Inflammatory macrophage treated with lipopolysaccharide for 4 hours (primary cell): Measurements from ENCODE around the gene SCAND1.
"Not testable (repeated sequence)": the region's sequence is repeated elsewhere in the genome, so short reads cannot be mapped to it uniquely, and the experiment has no call there.

ENCODE experiments used
- DNase-seq: peaks from one replicate; pipeline ENCODE4 v3.0.0-alpha.2; 2020

The SCAND1 gene

GRCh38 chr20:35954200-35954906 is at the start of gene SCAND1:
SCAND1 (minus strand) TSS chr20:35954502; CDS start chr20:35954284, 218 bp downstream.
- peak; percentile 97 for DNase-seq

- DNase-seq, result peak; percentile 96
These were observed 49.7 kb upstream of the SCAND1 start for GRCh38 chr20:36004045-36004444.

GRCh38 chr20:36002855-36003254 is 48.6 kb upstream of the SCAND1 start:
- DNase-seq, result no peak

GRCh38 chr20:36001331-36001730 is 47.0 kb upstream of the SCAND1 start:
- DNase-seq, result not testable (repeated sequence)

- not testable (repeated sequence) for DNase-seq
These were observed 42.2 kb upstream of the SCAND1 start for GRCh38 chr20:35996492-35996891.

- DNase-seq, result peak; percentile 73
These were observed 40.7 kb upstream of the SCAND1 start for GRCh38 chr20:35994994-35995453.

- peak; percentile 76 for DNase-seq
These were observed 38.5 kb upstream of the SCAND1 start for GRCh38 chr20:35992713-35993335.

- peak; percentile 42 for DNase-seq
These were observed 37.0 kb upstream of the SCAND1 start for GRCh38 chr20:35991142-35991771.

GRCh38 chr20:35988910-35989463 is 34.7 kb upstream of the SCAND1 start:
- DNase-seq, result no peak

GRCh38 chr20:35985806-35986205 is 31.5 kb upstream of the SCAND1 start:
- no peak for DNase-seq

GRCh38 chr20:35984382-35984781 is 30.1 kb upstream of the SCAND1 start:
- no peak for DNase-seq

GRCh38 chr20:35981969-35982368 is 27.7 kb upstream of the SCAND1 start:
- DNase-seq, result peak; percentile 35

GRCh38 chr20:35979544-35979943 is 25.2 kb upstream of the SCAND1 start:
- no peak for DNase-seq

GRCh38 chr20:35978041-35978513 is 23.8 kb upstream of the SCAND1 start:
- peak; percentile 95 for DNase-seq

GRCh38 chr20:35975576-35976373 is 21.5 kb upstream of the SCAND1 start:
- DNase-seq, result no peak

GRCh38 chr20:35974256-35974655 is 20.0 kb upstream of the SCAND1 start:
- DNase-seq, result no peak

- DNase-seq, result no peak
These were observed 18.2 kb upstream of the SCAND1 start for GRCh38 chr20:35972462-35972861.

GRCh38 chr20:35971981-35972380 is 17.7 kb upstream of the SCAND1 start:
- DNase-seq, result no peak

GRCh38 chr20:35968930-35969329 is 14.6 kb upstream of the SCAND1 start:
- DNase-seq, result no peak

GRCh38 chr20:35967979-35968640 is 13.8 kb upstream of the SCAND1 start, which contains the start of gene CNBD2:
CNBD2 (plus strand) TSS chr20:35968590; CDS start chr20:35968763, 173 bp downstream.
- no peak for DNase-seq

GRCh38 chr20:35963878-35964277 is 9.6 kb upstream of the SCAND1 start:
- DNase-seq, result no peak

GRCh38 chr20:35959291-35959690 is 5.0 kb upstream of the SCAND1 start:
- peak; percentile 25 for DNase-seq
